Effector CD8-positive, alpha-beta T cell (primary cell): ENCODE results near the gene RAB34.
A peak's percentile ranks its signal among the peaks of the same experiment; 100 is the strongest.

ENCODE experiments used
- DNase-seq: peaks from one replicate; lab custom pipeline; 2025; lab: John Stamatoyannopoulos, UW

The RAB34 gene

DNA sequence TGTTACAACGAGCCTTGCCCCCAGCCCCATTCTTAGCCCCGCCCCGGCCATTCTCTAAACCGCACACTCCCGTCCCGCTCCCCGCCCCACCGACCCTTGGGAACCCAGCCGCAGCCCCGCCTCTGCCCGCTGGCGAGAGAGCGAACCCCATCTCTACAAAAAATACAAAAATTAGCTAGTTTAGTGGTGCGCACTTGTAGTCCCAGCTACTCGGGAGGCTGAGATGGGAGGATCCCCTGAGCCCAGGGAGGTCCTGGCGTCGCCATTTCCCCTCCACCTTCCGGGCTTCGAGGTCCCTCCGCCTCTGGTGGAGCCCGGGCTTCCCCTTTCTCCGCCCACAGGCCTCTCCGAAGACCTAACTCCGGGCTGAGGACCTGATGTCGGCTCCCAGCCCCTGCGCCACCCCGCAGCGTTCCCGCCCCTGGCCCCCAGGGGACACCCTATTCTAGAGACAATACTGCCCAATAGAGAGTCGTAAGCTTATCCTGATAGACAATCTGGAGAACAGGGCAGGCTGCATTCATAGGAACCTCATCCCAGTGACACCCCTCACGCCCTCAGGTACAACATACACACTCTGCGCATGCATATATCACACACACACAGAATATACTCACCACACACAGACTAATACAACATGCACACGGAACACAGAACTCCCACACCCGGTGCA is 5.5 kb downstream of the RAB34 start:
- peak; percentile 40 for DNase-seq

DNA sequence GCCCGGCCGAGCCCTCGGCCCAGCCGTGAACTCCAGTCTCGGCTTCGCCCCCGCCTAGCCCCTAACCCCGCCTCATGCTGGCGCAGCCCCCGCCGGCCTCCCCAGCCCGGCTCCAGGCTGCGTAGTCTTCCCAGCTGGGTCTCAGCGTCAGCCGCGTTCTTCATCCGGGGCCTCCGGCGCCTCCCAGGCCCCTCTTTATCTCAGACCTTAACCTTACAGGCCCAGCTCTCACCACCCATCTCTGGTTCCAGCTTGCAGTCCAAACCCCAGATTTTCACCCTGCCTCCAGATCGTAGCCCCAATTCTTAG is 6.0 kb downstream of the RAB34 start, which contains the start of gene PROCA1:
PROCA1 (minus strand) TSS at position 166 of the 309 bp plus-strand sequence. CDS start 228 bp downstream, outside the sequence.
- DNase-seq: peak; percentile 36

- peak; percentile 84 for DNase-seq
Measured at GRCh38 chr17:28710861-28711722, 6.6 kb downstream of the RAB34 start.

- DNase-seq: no peak
Measured at GRCh38 chr17:28707339-28707720, 10.3 kb downstream of the RAB34 start.

GRCh38 chr17:28706471-28707338 is 11.0 kb downstream of the RAB34 start:
- no peak for DNase-seq

DNA sequence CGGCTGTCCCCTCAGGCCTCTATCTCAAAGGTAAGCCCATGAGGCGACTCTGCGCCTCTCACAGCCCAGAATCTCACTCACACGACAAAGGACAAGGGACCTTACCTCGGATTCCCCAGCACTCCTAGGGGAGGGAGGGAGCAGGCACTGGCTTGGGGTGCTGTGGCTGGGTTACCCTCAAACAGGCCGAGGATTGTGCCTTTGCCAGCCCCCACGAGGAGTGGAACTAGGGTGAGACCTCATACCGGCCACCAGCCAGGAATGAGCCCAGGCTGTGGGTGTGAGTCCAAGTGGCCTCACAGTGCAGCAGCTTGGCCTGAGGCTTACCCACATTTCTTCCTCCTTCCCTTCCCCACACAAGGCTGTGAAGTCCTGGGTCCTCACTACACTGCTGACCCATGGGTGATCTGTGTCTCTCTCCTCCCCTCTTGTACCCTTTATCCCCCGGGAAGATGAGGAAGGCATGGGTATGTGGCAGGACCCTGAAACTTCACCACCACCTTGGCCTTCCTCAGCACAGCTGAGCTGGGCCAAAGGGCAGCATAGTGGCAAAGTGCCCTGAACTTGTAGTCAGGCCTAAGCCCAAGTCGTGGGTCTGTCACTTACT is 11.8 kb downstream of the RAB34 start:
- no peak for DNase-seq

GRCh38 chr17:28705074-28705659 is 12.5 kb downstream of the RAB34 start:
- DNase-seq: no peak

DNA sequence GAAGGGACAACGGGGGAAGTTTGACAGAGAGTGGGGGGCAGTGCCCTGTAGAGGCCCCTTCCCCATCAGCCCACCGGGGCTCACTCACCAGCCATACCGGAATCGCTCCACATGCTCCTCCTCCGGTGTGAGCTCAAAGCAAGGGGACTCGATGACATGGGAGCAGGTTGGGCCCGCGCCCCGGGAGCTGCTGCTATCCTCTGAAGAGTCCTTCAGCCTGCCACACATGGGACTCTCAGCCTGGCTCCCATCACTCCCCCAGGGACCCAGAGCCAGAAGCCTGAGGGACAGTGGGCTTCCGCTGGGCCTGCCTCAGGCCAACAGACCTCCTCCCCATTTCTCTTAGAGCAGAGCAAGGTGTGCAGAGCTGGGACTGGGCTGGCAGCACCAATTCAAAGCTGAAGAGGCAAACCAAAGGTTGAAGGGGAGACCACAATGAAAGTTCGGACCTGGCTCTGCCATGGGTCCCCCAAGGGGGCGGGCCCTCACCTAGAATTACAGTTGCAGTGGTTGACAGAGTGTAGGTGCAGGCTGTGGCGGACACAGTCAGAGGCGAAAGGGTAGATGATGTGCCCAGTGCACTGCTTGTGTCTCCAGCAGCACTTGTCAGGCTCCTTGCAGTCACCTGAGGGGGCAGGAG is 13.3 kb downstream of the RAB34 start:
- DNase-seq: no peak

DNA sequence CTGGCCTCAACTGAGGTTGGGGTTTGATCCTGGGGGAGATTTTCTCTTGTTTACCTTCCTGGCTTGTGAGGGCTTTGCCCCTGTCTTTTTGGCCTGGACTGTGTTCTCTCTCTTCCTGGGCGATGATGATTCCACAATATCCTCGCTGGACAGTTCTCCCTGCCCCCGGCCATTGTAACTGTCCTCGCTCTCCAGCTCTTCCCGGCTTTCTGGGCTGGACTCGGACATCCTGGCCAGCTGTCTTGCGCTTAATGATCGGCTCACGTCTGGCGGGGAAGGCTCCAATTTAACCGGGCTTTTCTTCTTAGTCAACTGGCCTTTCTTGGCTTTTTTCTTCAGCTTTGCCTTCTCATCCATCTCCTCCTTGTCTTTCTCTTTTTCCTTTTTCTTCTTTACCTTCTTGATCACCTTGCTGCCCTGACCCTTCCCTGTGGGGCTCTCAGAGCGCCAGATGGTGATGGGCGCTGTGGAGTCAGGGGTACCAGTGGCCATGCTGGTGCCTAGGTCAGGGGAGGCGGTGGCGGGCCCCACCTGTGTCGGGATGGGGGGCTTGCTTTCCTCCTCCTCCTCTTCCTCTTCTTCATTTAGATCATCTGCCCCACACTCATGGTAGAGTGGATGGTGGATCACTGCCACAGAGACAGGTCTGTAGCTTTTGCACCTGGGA is 14.0 kb downstream of the RAB34 start:
- no peak for DNase-seq

DNA sequence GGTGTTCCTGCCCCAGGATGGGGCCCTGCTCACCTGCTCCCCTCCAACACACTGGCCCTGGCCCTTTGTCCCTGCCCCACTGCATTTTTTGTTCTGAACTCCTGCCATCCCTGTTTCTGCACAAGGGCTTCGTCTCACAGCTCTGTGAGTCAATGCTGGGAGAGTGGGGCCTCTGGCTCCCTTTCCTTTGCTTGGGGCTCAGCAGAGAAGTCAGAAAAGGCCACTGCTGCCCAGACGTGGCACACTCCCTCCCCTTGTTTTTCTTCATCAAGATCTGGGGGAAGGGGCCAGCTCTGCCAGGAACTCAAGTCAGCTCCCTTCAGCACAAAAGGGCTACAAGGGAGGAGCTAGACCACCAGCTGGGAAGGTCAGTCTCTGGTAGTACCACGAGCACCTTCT is 14.9 kb downstream of the RAB34 start:
- DNase-seq: no peak

GRCh38 chr17:28702026-28702751 is 15.5 kb downstream of the RAB34 start:
- DNase-seq: no peak

- DNase-seq: no peak
Measured at GRCh38 chr17:28700830-28701492, 16.7 kb downstream of the RAB34 start.

GRCh38 chr17:28700278-28700677 is 17.4 kb downstream of the RAB34 start:
- DNase-seq: no peak

- DNase-seq: no peak
Measured at GRCh38 chr17:28698253-28698941, 19.3 kb downstream of the RAB34 start.

DNA sequence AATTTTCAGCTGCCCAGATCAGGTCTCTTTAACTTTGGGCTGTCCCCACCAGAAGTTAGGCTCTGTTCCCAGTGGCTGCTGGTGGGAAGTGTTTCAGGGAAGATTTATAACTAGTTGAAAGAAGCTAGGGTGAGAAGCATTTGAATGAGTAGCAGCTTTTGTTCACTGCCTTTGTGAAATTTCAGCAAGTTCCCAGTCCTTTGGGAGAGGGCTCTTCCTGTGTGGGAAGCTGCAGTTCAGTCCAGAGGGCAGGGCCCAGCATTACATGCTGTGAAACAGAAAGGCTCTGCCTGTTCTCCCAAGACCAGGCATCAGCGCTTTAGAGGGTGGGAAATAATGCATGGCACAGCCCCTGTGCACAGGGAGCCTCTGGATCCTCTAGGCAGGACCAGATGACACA is 23.8 kb downstream of the RAB34 start:
- no peak for DNase-seq

GRCh38 chr17:28689011-28689410 is 28.7 kb downstream of the RAB34 start:
- no peak for DNase-seq

- no peak for DNase-seq
Measured at GRCh38 chr17:28688481-28688880, 29.2 kb downstream of the RAB34 start.

DNA sequence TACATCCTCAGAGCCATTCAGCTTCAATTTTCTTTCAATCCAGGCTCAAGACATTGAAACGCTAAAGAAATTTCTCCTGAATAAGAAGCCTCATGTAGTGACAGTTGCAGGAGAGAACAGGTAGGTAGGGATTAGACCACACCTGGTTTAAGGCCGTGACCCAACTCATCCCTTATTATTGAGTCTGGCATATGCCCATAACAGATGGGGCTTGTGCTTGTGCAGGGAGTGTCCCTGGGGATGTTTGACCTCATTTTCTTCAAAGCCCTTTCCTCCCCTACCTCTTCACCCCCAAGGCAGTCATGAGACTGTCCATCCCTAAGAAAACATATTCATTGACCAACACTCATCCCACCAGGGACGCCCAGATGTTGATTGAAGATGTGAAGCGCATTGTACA is 31.4 kb downstream of the RAB34 start:
- no peak for DNase-seq

DNA sequence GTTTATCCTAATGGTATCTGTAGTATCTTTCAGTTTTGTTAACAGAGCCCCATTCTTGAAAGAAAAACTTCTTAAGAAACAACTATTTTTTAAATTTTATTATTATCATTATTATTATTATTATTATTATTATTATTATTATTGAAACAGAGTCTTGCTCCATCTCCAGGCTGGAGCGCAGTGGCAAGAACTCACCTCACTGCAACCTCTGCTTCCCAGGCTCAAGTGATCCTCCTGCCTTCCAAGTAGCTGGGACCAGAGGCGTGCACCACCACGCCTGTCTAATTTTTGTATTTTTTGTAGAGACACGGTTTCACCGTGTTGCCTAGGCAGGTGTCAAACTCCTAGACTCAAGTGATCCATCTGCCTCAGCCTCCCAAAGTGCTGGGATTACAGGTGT is 32.3 kb downstream of the RAB34 start:
- no peak for DNase-seq
